HepG2 (cell line): ENCODE data around the gene INHBC.

Source experiments
- CTCF ChIP-seq: sonication (generic); formaldehyde crosslinking; IDR thresholded peaks from 2 replicates; pipeline ENCODE4 v1.5.0; 2020; ENCODE audit warnings: mild to moderate bottlenecking, missing genetic modification reagents, moderate library complexity
- DZIP1 ChIP-seq: sonication (generic); formaldehyde crosslinking; IDR thresholded peaks from 2 replicates; pipeline ENCODE4 v1.5.0; 2020; ENCODE audit warnings: mild to moderate bottlenecking, missing genetic modification reagents
- ZNF652 ChIP-seq: IDR thresholded peaks from 2 replicates; pipeline ENCODE4 v1.6.1; 2016; ENCODE audit warnings: low read depth, borderline replicate concordance

- TF ChIP-seq ZNF652 (CRISPR knock-in tag), result no peak
- no peak for TF ChIP-seq CTCF
- no peak for TF ChIP-seq DZIP1 (CRISPR knock-in tag)
Measured at GRCh38 chr12:57446292-57446960, 11.8 kb downstream of the INHBC start.
